Measurements from ENCODE around the gene BCR.

Gene BCR

GRCh38 chr22:23143119-23143518 lies 37.2 kb upstream of the BCR start:
- Histone ChIP-seq H3K4me3 (ENCODE audit: low read depth, low read length) (no peak overlapping the region), H3K4me1 (ENCODE audit: control insufficient read depth, insufficient read depth, low read length) (peaks cover 9% of the 10 kb centered on the region), H3K9me3 (ENCODE audit: control insufficient read depth, insufficient read depth, low read length) (no peaks in the 10 kb centered on the region)

DNA sequence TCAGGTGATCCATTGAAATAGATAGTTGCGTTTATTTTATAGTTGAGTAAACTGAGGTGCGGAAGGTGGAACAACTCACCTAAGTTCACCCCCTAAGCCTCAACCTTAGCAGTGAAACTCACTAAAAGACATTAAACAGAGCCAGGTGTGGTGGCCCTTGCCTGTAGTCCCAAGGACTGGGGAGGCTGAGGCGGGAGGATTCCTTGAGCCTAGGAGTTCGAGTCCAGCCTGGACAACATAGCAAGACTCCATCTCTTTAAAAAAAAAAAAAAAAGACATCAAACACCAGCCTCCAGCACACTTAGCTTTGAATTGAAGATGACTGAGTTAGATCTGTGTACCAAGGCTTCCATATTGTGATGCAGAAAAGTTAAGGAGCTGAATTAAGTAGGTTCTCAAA lies 35.9 kb upstream of the BCR start:
- Histone ChIP-seq H3K36me3 (ENCODE audit: control insufficient read depth, insufficient read depth, low read length) (no peaks in the 10 kb centered on the region), H3K27me3 (ENCODE audit: control insufficient read depth, insufficient read depth, low read length) (peaks cover 16% of the 10 kb centered on the region), H3K4me3 (ENCODE audit: low read depth, low read length) (peak overlapping the region; percentile 61), H3K4me1 (ENCODE audit: control insufficient read depth, insufficient read depth, low read length) (peaks cover 10% of the 10 kb centered on the region), H3K9me3 (ENCODE audit: control insufficient read depth, insufficient read depth, low read length) (no peaks in the 10 kb centered on the region), H3K9ac (ENCODE audit: low read depth, low read length) (no peak overlapping the region)

More at GRCh38 chr22:23143119-23143518, 37.2 kb upstream of the BCR start:
- H3K36me3 ChIP-seq (ENCODE audit: control insufficient read depth, insufficient read depth, low read length) = no peaks in the 10 kb centered on the region
- H3K9ac ChIP-seq (ENCODE audit: low read depth, low read length) = no peak overlapping the region
- peaks cover 16% of the 10 kb centered on the region for H3K27me3 ChIP-seq (ENCODE audit: control insufficient read depth, insufficient read depth, low read length)

GRCh38 chr22:23144932-23145877 lies 35.1 kb upstream of the BCR start, which contains the start of gene RAB36:
RAB36 (plus strand) TSS chr22:23145477; CDS start chr22:23146617, 1,140 bp downstream.
- H3K4me1 ChIP-seq (ENCODE audit: control insufficient read depth, insufficient read depth, low read length) = peaks cover 15% of the 10 kb centered on the region
- peak within 1 kb of the TSS; percentile 61 for H3K4me3 ChIP-seq (ENCODE audit: low read depth, low read length)
- H3K9ac ChIP-seq (ENCODE audit: low read depth, low read length) = no peak within 1 kb of the TSS

GRCh38 chr22:23145878-23146470 lies 34.3 kb upstream of the BCR start:
- Histone ChIP-seq H3K27me3 (ENCODE audit: control insufficient read depth, insufficient read depth, low read length) (peaks cover 16% of the 10 kb centered on the region), H3K9me3 (ENCODE audit: control insufficient read depth, insufficient read depth, low read length) (no peaks in the 10 kb centered on the region), H3K4me1 (ENCODE audit: control insufficient read depth, insufficient read depth, low read length) (peaks cover 15% of the 10 kb centered on the region), H3K9ac (ENCODE audit: low read depth, low read length) (no peak overlapping the region), H3K4me3 (ENCODE audit: low read depth, low read length) (peak overlapping the region; percentile 61), H3K36me3 (ENCODE audit: control insufficient read depth, insufficient read depth, low read length) (no peaks in the 10 kb centered on the region)

More at GRCh38 chr22:23144932-23145877, 35.1 kb upstream of the BCR start, which contains the start of gene RAB36:
- no peaks in the 10 kb centered on the region for H3K9me3 ChIP-seq (ENCODE audit: control insufficient read depth, insufficient read depth, low read length)
- peaks cover 16% of the 10 kb centered on the region for H3K27me3 ChIP-seq (ENCODE audit: control insufficient read depth, insufficient read depth, low read length)
- H3K36me3 ChIP-seq (ENCODE audit: control insufficient read depth, insufficient read depth, low read length) = no peaks in the 10 kb centered on the region

- Histone ChIP-seq H3K4me3 (ENCODE audit: low read depth, low read length) (no peak overlapping the region), H3K36me3 (ENCODE audit: control insufficient read depth, insufficient read depth, low read length) (no peaks in the 10 kb centered on the region), H3K9me3 (ENCODE audit: control insufficient read depth, insufficient read depth, low read length) (no peaks in the 10 kb centered on the region), H3K4me1 (ENCODE audit: control insufficient read depth, insufficient read depth, low read length) (peaks cover 12% of the 10 kb centered on the region), H3K27me3 (ENCODE audit: control insufficient read depth, insufficient read depth, low read length) (peaks cover 16% of the 10 kb centered on the region), H3K9ac (ENCODE audit: low read depth, low read length) (no peak overlapping the region)
Measured at GRCh38 chr22:23146478-23147205, 33.7 kb upstream of the BCR start.

DNA sequence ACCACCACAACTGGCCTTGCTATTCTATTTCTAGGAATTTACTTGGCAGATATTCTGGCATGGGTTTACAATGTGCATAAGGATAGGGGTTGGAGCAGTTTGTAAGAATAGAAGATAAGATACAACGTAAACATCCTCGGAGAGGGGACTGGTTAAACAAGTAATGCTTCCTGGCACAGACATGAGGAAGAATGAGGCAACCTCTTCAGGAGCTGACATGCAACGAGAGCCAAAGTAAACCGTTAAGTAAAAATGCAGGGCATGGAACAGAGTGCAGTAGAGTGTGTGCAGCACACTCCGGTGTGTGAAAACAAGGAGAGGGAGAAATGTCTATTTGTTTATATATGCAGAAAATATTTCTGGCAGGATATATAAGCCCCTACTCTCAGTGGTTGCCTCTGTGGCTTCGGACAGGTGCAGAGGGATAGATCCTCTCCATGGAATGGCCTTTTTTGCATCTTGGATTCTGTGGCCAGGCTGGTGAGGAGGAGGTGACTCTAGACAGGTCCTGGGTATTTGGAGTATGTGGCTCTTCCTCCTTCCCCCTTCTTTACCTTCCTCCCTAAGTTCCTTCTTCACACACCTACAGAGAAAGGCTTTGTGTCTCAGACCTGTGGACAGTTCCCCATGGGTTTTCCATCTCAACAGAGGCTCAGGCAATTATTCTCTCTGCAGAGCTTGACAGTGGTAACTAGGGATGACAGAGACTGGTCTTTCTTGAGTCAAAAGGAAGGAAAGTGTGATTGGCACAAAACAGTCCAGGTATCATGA lies 32.5 kb upstream of the BCR start:
- Histone ChIP-seq H3K36me3 (ENCODE audit: control insufficient read depth, insufficient read depth, low read length) (no peaks in the 10 kb centered on the region), H3K9me3 (ENCODE audit: control insufficient read depth, insufficient read depth, low read length) (no peaks in the 10 kb centered on the region), H3K4me3 (ENCODE audit: low read depth, low read length) (no peak overlapping the region), H3K9ac (ENCODE audit: low read depth, low read length) (no peak overlapping the region), H3K4me1 (ENCODE audit: control insufficient read depth, insufficient read depth, low read length) (peaks cover 12% of the 10 kb centered on the region), H3K27me3 (ENCODE audit: control insufficient read depth, insufficient read depth, low read length) (peaks cover 16% of the 10 kb centered on the region)

DNA sequence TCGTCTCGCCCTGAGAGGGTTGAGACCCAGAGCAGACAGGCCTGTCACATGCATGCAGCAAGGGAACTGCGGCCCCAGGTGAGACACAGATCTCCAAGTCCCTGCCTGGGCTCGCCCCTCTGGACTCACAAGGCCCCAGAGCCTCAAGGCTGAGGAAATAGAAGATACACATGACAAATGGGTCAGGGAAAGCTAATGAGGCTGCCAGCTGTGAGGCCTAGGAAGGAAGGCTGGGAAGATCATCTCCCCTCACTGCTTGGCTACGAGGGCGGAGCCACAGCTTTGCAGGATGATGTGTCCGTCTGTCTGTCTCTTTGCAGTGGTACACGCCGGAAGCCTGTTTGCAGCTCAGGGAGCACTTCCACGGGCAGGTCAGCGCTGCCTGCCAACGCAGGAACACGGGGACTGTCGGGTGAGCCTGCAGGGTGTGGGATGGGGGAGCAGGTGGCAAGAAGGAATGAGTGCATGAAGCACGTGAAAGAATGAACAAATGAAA lies 30.5 kb upstream of the BCR start:
- no peaks in the 10 kb centered on the region for H3K9me3 ChIP-seq (ENCODE audit: control insufficient read depth, insufficient read depth, low read length)
- no peak overlapping the region for H3K4me3 ChIP-seq (ENCODE audit: low read depth, low read length)
- peaks cover 13% of the 10 kb centered on the region for H3K27me3 ChIP-seq (ENCODE audit: control insufficient read depth, insufficient read depth, low read length)
- H3K36me3 ChIP-seq (ENCODE audit: control insufficient read depth, insufficient read depth, low read length) = peaks cover 3% of the 10 kb centered on the region
- peaks cover 11% of the 10 kb centered on the region for H3K4me1 ChIP-seq (ENCODE audit: control insufficient read depth, insufficient read depth, low read length)
- no peak overlapping the region for H3K9ac ChIP-seq (ENCODE audit: low read depth, low read length)

DNA sequence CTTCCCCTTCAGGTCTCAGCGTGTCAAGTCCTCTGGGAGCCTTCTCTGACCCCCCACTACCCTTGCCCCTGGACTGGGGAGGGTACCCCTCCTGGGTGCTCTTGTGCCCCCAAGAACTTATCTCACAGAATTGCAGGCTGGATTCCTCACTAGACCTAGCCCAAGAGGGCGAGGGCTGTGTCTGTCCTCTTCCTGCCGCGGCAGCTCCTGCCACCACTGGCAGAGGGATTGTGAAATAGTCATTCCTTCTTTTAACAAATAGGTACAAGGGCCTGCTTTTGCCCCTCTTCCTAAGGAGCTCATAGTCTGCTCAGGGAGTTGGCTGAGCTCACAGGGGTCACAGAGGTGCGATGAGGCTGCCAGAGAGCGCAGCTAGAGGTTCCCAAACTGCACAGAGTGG lies 29.5 kb upstream of the BCR start:
- Histone ChIP-seq H3K4me3 (ENCODE audit: low read depth, low read length) (no peak overlapping the region), H3K9ac (ENCODE audit: low read depth, low read length) (no peak overlapping the region), H3K9me3 (ENCODE audit: control insufficient read depth, insufficient read depth, low read length) (no peaks in the 10 kb centered on the region), H3K36me3 (ENCODE audit: control insufficient read depth, insufficient read depth, low read length) (peaks cover 3% of the 10 kb centered on the region), H3K4me1 (ENCODE audit: control insufficient read depth, insufficient read depth, low read length) (peaks cover 7% of the 10 kb centered on the region), H3K27me3 (ENCODE audit: control insufficient read depth, insufficient read depth, low read length) (peaks cover 10% of the 10 kb centered on the region)

DNA sequence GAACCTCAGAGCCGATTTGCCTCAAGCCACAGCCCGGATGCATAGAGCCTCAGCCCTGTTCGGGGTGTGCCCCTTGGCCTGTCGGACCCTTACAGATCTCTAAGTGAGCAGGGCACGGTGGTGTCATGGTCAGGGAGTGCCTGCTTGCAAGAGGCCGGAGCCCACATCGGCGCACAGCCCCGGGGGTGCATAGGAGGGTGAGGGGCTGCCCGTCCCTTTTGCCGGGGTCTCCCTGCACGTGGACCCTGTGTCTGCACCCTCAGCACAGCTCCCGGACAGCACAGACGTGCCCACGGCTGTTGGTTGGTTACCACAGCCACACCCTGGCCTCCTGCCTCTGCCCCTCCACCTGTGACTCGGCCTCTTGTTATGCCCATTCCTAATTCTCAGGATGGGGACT lies 28.5 kb upstream of the BCR start:
- H3K36me3 ChIP-seq (ENCODE audit: control insufficient read depth, insufficient read depth, low read length) = peaks cover 3% of the 10 kb centered on the region

GRCh38 chr22:23152238-23153114 lies 27.8 kb upstream of the BCR start:
- H3K9me3 ChIP-seq (ENCODE audit: control insufficient read depth, insufficient read depth, low read length) = no peaks in the 10 kb centered on the region
- H3K36me3 ChIP-seq (ENCODE audit: control insufficient read depth, insufficient read depth, low read length) = peaks cover 3% of the 10 kb centered on the region
- no peak overlapping the region for H3K4me3 ChIP-seq (ENCODE audit: low read depth, low read length)
- no peaks in the 10 kb centered on the region for H3K27me3 ChIP-seq (ENCODE audit: control insufficient read depth, insufficient read depth, low read length)
- H3K9ac ChIP-seq (ENCODE audit: low read depth, low read length) = peak overlapping the region; percentile 8
- peaks cover 6% of the 10 kb centered on the region for H3K4me1 ChIP-seq (ENCODE audit: control insufficient read depth, insufficient read depth, low read length)

More for the DNA sequence above, 28.5 kb upstream of the BCR start:
- Histone ChIP-seq H3K27me3 (ENCODE audit: control insufficient read depth, insufficient read depth, low read length) (peaks cover under 1% of the 10 kb centered on the region), H3K4me1 (ENCODE audit: control insufficient read depth, insufficient read depth, low read length) (peaks cover 6% of the 10 kb centered on the region), H3K9ac (ENCODE audit: low read depth, low read length) (no peak overlapping the region), H3K4me3 (ENCODE audit: low read depth, low read length) (no peak overlapping the region), H3K9me3 (ENCODE audit: control insufficient read depth, insufficient read depth, low read length) (no peaks in the 10 kb centered on the region)
